BJ (cell line): ENCODE results near the gene SDK1. TPM values are rescaled to one million over a fixed set of nuclear protein-coding genes. Genes with fewer than 3 reads are reported as not detected.

Source experiments
- CTCF ChIA-PET: fragments of 350-600 bp; formaldehyde crosslinking; extraction: SDS; loops from one replicate; lab custom pipeline; 2021; ENCODE audit warnings: antibody characterized with exemption, inconsistent platforms; lab: Yijun Ruan, JAX
- POLR2A ChIA-PET: fragments of 300-600 bp; sonication (Branson Sonifier 250); formaldehyde crosslinking; extraction: SDS; loops from one replicate; lab custom pipeline; 2021; ENCODE audit warnings: antibody characterized with exemption; lab: Charles Lee
- DNase-seq: peaks from one replicate; pipeline ENCODE4 v3.0.0-alpha.2; 2011; ENCODE audit warnings: low read depth
- H3K27me3 ChIP-seq: 2 replicates; pipeline ENCODE4 v1.6.0; 2011; ENCODE audit warnings: low read length; ENCODE audit not compliant: control insufficient read depth, insufficient read depth
- H3K36me3 ChIP-seq: 2 replicates; pipeline ENCODE4 v1.5.1; 2011; ENCODE audit warnings: low read length; ENCODE audit not compliant: control insufficient read depth, insufficient read depth
- H3K4me3 ChIP-seq: 2 replicates; pipeline ENCODE4 v1.5.1; 2011; ENCODE audit warnings: low read depth, mild to moderate bottlenecking, control low read depth, low read length
- polyA plus RNA-seq: library from polyadenylated mRNA; depleted of rRNA; stranded (reverse); fragments of >200 nt; gene quantifications from 2 replicates; pipeline ENCODE4 v1.2.3, GENCODE V29; 2011
- TF ChIP-seq, protein P1 (sequence below): IDR thresholded peaks from 2 replicates; pipeline ENCODE4 v1.5.1; 2011; ENCODE audit warnings: low read depth, mild to moderate bottlenecking, control low read depth, inconsistent platforms, low read length, moderate library complexity; ENCODE audit not compliant: insufficient read depth

The SDK1 gene
- polyA plus RNA-seq, 1 experiment, result 0.01 TPM

DNA sequence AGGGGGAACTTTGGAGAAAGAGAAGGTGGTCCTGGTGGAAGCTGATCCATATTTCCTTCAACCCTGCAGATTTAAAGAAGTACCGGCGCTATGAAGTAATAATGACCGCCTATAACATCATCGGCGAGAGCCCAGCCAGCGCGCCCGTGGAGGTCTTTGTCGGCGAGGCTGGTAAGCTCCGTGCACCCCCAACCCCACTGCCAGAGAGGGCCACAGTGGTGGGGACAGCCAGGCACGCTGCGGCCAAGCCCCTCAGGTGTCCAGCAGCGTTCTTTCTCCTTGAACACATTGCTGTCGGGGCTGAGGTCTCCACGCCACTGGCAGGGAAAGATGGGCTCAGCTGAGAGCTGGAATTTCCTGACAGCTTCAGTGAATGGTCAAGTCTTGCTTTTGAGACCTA, 877.4 kb downstream of the SDK1 start:
- no peak for DNase-seq
- POLR2A ChIA-PET, result no interaction called here
- H3K36me3 ChIP-seq, result no peaks in the 10 kb centered on the region
- CTCF ChIA-PET, result no interaction called here
- H3K4me3 ChIP-seq, result no peak overlapping the region
- TF ChIP-seq, protein P1, sequence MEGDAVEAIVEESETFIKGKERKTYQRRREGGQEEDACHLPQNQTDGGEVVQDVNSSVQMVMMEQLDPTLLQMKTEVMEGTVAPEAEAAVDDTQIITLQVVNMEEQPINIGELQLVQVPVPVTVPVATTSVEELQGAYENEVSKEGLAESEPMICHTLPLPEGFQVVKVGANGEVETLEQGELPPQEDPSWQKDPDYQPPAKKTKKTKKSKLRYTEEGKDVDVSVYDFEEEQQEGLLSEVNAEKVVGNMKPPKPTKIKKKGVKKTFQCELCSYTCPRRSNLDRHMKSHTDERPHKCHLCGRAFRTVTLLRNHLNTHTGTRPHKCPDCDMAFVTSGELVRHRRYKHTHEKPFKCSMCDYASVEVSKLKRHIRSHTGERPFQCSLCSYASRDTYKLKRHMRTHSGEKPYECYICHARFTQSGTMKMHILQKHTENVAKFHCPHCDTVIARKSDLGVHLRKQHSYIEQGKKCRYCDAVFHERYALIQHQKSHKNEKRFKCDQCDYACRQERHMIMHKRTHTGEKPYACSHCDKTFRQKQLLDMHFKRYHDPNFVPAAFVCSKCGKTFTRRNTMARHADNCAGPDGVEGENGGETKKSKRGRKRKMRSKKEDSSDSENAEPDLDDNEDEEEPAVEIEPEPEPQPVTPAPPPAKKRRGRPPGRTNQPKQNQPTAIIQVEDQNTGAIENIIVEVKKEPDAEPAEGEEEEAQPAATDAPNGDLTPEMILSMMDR, result no peak
- no peaks in the 10 kb centered on the region for H3K27me3 ChIP-seq

DNA sequence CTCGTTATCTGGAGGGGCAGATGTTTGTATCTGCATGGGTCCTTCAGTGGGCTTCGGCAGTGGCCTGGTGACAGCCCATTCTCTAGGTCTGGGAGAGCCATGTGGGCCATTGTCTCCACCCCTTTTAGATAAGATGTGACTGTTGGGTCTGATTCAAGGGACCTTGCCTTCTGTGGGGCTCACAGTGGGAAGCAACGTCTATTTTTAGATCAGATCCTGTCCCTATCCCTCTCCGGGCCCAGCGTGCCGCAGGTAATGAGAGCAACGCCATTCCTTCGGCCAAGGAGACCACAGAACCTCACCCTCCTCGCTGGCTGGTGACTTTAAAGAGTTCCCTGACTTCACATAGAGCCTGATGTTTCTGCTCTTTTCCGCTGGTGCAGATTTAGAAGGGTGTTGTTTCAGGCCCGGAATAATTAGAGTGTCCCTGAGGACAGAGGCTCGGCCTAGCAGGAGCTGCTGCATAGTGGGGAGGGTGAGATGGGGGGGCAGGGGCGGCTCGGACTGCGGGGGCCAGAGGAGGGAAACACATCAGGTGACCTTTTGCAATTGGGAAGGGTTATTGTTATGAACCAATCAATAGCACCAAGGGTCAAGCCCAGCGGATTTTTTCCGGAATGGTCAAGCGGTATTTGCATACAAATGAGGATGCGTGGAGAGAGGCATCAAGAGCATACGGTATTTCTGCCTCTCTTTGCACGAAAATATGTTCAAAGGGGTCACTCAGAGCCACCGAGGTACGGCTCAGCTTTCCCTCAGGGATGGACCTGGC, 878.0 kb downstream of the SDK1 start:
- POLR2A ChIA-PET, result no interaction called here
- TF ChIP-seq, protein P1, result no peak
- no peaks in the 10 kb centered on the region for H3K27me3 ChIP-seq
- DNase-seq, result no peak
- no peak overlapping the region for H3K4me3 ChIP-seq
- CTCF ChIA-PET, result no interaction called here
- no peaks in the 10 kb centered on the region for H3K36me3 ChIP-seq

DNA sequence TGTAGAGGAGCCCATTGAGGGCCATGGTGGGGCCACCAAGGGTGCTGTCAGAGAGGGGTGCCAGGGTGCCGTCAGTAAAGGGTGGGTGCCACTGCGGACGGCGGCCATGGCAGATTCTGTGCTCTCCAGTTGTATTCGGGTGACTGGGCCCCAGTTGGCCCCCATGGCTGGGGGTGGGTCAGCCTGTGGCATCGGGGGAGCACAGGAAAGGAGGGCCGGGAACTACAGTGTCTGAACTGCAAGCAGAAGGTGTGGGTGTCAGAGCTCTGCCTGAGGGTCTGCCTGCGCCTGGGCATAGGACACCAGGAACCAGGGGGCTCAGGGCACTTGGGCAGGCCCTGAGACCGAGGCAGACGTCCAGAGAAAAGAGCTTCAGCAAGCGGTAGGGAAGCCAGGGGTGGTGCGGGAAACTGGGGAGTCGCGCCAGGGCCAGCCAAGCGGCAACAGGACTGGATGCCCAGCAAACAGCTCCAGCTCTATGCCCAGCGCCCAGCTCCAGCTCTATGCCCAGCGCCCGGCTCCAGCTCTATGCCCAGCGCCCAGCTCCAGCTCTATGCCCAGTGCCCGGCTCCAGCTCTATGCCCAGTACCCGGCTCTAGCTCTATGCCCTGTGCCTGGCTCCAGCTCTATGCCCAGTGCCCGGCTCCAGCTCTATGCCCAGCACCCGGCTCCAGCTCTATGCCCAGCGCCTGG, 878.8 kb downstream of the SDK1 start:
- ChIA-PET POLR2A (no interaction called here), CTCF (no interaction called here)
- TF ChIP-seq, protein P1, result no peak
- DNase-seq, result no peak
- H3K27me3 ChIP-seq, result no peaks in the 10 kb centered on the region
- no peaks in the 10 kb centered on the region for H3K36me3 ChIP-seq
- H3K4me3 ChIP-seq, result no peak overlapping the region

DNA sequence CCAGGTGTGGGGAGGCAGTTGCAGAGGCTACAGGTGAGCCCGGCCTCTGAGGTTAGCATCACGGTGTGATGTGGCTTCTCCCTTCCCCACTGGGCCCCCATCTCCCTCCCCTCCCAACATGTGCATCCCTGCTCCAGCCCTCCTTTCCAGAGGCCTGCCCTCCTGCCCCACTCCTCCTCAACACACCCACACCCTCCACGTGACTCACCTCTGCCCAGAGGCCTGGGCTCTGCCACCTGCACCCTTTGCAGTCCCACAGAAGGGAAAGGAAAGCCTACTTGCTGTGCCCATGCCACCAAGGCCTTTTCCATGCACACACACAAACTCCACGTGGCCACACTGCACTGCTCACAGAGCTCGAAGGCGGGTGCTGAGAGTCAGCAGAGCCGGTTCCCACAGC, 880.4 kb downstream of the SDK1 start:
- ChIA-PET POLR2A (no interaction called here), CTCF (no interaction called here)
- no peak overlapping the region for H3K4me3 ChIP-seq
- H3K36me3 ChIP-seq, result no peaks in the 10 kb centered on the region
- TF ChIP-seq, protein P1, result no peak
- no peak for DNase-seq
- H3K27me3 ChIP-seq, result no peaks in the 10 kb centered on the region

DNA sequence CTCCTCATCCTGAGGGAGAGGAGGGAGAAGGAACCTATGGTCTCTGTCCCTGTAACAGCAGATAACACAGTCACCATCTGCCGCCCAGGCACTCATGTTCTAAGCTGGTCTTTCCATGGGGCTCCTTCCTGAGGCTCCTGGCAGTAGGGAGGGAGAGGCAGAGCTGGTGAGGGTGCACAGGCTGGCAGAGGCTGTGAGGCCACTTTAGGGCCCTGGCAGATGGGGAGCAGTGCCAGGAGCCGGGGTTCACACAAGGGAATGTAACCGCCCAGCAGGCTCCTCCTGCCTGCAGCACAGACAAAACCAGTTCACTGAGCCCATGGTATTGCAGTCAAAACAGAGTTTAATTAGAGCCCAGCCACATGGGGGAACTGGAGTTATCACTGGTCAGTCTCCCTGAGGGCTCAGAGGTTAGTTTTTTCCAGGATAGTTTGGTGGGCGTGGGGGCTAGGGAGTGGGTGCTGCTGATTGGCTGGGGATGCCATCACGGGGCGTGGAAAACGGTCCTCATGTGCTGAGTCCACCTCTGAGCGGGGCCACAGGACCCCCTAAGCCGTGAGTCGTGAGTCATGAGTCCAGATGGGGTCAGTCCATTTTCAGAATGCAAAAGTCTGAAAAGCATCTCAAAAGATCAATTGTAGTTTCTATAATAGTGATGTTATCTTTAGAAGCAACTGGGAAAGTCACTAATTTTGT, 881.7 kb downstream of the SDK1 start:
- Histone ChIP-seq H3K4me3 (no peak overlapping the region), H3K36me3 (no peaks in the 10 kb centered on the region), H3K27me3 (no peaks in the 10 kb centered on the region)
- DNase-seq, result no peak
- TF ChIP-seq, protein P1, result no peak
- POLR2A ChIA-PET, result no interaction called here
- CTCF ChIA-PET, result no interaction called here
